Esophagus squamous epithelium (tissue), 5 donors: ENCODE measurements around the gene SLC39A3. TPM values are rescaled to one million over a fixed set of nuclear protein-coding genes. Genes with fewer than 3 reads are reported as not detected.

Source experiments
- DNase-seq: peaks from one replicate; lab custom pipeline; 2025; lab: John Stamatoyannopoulos, UW
- H3K27ac ChIP-seq, 4 donors: fragments of 200-600 bp; sonication (generic); one replicate each; pipeline ENCODE4 v1.5.1; 2016 to 2019; ENCODE audit warnings: mild to moderate bottlenecking in 1 of 4
- H3K27me3 ChIP-seq, 4 donors: fragments of 200-600 bp; sonication (generic); 1 replicate in 3 of 4; 2 replicates in 1 of 4; pipeline versions ENCODE4 v1.5.1 to v1.6.0; 2017 to 2021; ENCODE audit warnings: antibody characterized with exemption in 1 of 4
- H3K36me3 ChIP-seq, 3 donors: fragments of 200-600 bp; sonication (generic); one replicate each; pipeline ENCODE4 v1.5.1; 2016 to 2019
- H3K4me1 ChIP-seq, 3 donors: fragments of 200-600 bp; sonication (generic); one replicate each; pipeline ENCODE4 v1.5.1; 2017 to 2019
- H3K4me3 ChIP-seq, 4 donors: fragments of 200-600 bp; sonication (generic); 1 replicate in 3 of 4; 2 replicates in 1 of 4; pipeline ENCODE4 v1.5.1; 2016 to 2019; ENCODE audit warnings: mild to moderate bottlenecking in 2 of 4, moderate library complexity in 1 of 4
- H3K9me3 ChIP-seq, 3 donors: fragments of 200-600 bp; sonication (generic); one replicate each; pipeline ENCODE4 v1.5.1; 2016 to 2019
- POLR2A ChIP-seq, 4 donors: fragments of 450-650 bp; IDR thresholded peaks; one replicate each; pipeline ENCODE4 v1.6.1; 2017; ENCODE audit warnings: antibody characterized with exemption in 4 of 4, mild to moderate bottlenecking in 4 of 4, moderate library complexity in 3 of 4
- WGBS, 2 donors: methylation state at CpG; one replicate each; pipeline ENCODE4 v1.1.5; 2018; 5-methylcytosine and 5-hydroxymethylcytosine counted together
- intact Hi-C: fragments of 100-400 bp; cut with DNase I; formaldehyde crosslinking; loops from one replicate; pipeline ENCODE4 v1.15.0; 2022
- total RNA-seq, 4 donors: library from RNA; depleted of rRNA; stranded (reverse); fragments of >200 nt; gene quantifications; one replicate each; pipeline ENCODE4 v1.1.0, GENCODE V29; 2016
- TF ChIP-seq, protein P1 (sequence below), 6 experiments: fragments of 450-650 bp in 4 of 6; fragments of 200-600 bp in 2 of 6; sonication (generic) in 2 of 6; IDR thresholded peaks; one replicate each; pipeline ENCODE4 v1.5.1; 2016 to 2019; ENCODE audit warnings: antibody characterized with exemption in 6 of 6, mild to moderate bottlenecking in 4 of 6, moderate library complexity in 4 of 6
- donor health status: DM: yes; HTN: yes; CAD: no.

The SLC39A3 gene
- total RNA-seq, 4 donors from 2014 or later: 14.8 to 22.1 (median 20.7) TPM

DNA sequence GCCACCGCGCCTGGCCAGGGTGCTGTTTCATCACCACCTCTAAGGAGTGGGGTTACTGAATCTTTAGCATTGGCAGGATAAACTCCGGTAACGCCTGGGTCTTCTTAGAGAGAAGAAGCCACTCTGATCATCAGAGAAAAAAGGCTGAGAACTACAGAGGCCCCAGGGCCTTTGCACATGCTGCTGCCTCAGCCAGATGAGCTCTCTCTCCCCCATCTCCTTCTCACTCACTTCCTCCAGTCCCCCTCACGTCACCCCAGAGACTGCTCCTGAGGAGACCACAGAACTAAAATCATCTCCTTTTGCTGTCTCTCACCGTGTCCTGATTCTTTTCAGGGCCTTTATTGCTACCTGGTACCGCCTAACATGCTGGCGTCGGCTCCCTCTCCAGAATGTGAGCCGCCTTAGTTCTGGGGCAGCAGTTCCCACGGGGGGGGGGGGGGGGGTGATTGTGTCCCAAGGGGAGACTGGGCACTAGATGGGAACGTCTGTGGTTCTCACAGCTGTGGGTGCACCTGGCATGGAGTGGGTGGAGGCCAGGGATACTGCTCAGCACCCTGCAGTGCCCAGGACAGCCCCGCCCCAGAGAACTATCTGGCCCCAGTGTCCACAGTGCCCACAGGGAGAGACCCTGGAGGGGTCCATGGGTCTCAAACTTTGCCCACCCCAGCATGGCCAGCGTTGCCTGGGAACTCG lies 13.5 kb downstream of the SLC39A3 start:
- Histone ChIP-seq H3K27me3 (peaks cover 0 to 74% (median 1%) of the 10 kb centered on the region in 4 donors), H3K36me3 (no peaks in the 10 kb centered on the region), H3K4me1 (peaks cover 17 to 32% (median 18%) of the 10 kb centered on the region in 3 donors), H3K27ac (no peak overlapping the region), H3K4me3 (no peak overlapping the region), H3K9me3 (no peaks in the 10 kb centered on the region)
- intact Hi-C loops: no loop called here
- WGBS, 2 donors: 68 to 79% methylated on average over 5 of the region's 15 CpGs
- TF ChIP-seq POLR2A (IDR thresholded peaks at IDR 0.05): no peak
- TF ChIP-seq, protein P1, sequence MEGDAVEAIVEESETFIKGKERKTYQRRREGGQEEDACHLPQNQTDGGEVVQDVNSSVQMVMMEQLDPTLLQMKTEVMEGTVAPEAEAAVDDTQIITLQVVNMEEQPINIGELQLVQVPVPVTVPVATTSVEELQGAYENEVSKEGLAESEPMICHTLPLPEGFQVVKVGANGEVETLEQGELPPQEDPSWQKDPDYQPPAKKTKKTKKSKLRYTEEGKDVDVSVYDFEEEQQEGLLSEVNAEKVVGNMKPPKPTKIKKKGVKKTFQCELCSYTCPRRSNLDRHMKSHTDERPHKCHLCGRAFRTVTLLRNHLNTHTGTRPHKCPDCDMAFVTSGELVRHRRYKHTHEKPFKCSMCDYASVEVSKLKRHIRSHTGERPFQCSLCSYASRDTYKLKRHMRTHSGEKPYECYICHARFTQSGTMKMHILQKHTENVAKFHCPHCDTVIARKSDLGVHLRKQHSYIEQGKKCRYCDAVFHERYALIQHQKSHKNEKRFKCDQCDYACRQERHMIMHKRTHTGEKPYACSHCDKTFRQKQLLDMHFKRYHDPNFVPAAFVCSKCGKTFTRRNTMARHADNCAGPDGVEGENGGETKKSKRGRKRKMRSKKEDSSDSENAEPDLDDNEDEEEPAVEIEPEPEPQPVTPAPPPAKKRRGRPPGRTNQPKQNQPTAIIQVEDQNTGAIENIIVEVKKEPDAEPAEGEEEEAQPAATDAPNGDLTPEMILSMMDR (IDR thresholded peaks at IDR 0.05): no peak
- DNase-seq: no peak

DNA sequence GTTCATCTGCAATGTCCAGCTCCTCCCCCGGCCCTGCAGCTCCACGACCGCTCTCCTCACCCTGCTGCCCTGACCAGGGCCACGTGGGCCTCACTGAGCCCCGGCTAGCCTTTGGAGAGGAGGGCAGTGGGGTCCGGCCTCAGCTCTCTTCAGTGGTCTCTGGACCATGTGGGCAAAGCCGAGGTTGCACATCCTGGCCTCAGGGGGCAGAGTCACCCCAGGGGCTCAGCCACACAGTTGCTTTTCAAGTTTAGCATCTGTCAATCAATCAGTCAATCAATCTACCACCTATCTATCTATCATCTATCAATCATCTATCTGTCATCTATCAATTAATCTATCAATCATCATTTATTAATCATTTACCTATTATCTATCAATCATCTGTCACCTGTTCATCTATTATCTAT lies 15.7 kb downstream of the SLC39A3 start:
- intact Hi-C loops: no loop called here
- peaks cover 29 to 50% (median 29%) of the 10 kb centered on the region in 3 donors for H3K4me1 ChIP-seq
- no peaks in the 10 kb centered on the region for H3K36me3 ChIP-seq

DNA sequence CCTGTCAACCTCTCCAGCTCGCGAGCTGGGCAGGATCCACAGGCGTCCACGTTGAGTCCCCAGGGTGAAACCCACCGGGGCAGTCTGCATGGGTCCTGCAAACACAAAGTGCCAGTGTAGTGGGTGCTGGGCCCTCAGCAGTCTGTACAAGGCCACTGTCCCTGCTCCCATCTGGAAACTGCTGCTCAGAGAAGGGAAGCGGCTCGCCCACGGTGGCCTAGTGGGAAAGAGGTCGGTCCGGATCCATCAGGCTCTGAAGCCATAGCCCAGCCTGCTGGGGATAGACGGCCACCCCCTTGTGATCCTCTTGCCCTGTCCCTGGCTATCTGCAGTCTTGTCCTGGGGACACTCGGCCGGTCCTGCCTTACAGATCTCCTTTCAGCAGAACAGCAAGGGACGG lies 16.1 kb downstream of the SLC39A3 start:
- peaks cover 29 to 50% (median 29%) of the 10 kb centered on the region in 3 donors for H3K4me1 ChIP-seq
- TF ChIP-seq, protein P1 (IDR thresholded peaks at IDR 0.05): no peak
- no peak for TF ChIP-seq POLR2A (IDR thresholded peaks at IDR 0.05)
- no peaks in the 10 kb centered on the region for H3K36me3 ChIP-seq
- 58 to 79% methylated on average over 5 to 6 of the region's 14 CpGs for WGBS, 2 donors
- H3K27me3 ChIP-seq: peaks cover 0 to 96% (median 10%) of the 10 kb centered on the region in 4 donors
- no peak overlapping the region for H3K4me3 ChIP-seq
- DNase-seq: no peak
- no peaks in the 10 kb centered on the region for H3K9me3 ChIP-seq
- H3K27ac ChIP-seq: peak overlapping the region in 2 of 4 donors; percentile 50 to 60
- intact Hi-C loops: no loop called here

More for the DNA sequence above, 15.7 kb downstream of the SLC39A3 start:
- 78 to 100% methylated on average over 1 to 2 of the region's 7 CpGs for WGBS, 2 donors
- no peak overlapping the region for H3K4me3 ChIP-seq
- H3K27me3 ChIP-seq: peaks cover 0 to 94% (median 10%) of the 10 kb centered on the region in 4 donors
- TF ChIP-seq POLR2A (IDR thresholded peaks at IDR 0.05): no peak
- TF ChIP-seq, protein P1 (IDR thresholded peaks at IDR 0.05): no peak
- H3K9me3 ChIP-seq: no peaks in the 10 kb centered on the region
- peak overlapping the region in 1 of 4 donors; percentile 50 for H3K27ac ChIP-seq
- no peak for DNase-seq

DNA sequence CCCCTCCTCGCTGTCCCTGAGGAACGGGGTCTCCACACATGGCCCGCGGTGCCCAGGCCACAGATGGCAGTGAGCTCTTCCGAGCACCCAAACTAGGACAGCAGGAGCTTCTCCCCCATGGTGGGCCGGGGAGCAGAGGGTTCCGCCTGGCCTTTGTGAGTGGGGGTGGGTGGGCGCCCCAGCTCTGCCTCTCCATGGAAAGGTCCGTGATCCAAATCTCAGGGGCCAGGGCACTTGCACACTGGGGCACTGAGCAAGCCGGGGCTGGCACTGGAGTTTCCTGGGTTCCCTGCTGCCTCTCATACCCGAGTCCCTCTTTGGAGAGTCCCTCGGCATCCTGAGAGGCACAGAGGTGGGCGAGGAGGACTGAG lies 16.5 kb downstream of the SLC39A3 start:
- no peak overlapping the region for H3K4me3 ChIP-seq
- WGBS, 2 donors: 43% methylated on average over 5 of the region's 13 CpGs; no CpG with 5 or more reads in 1 of the 2 donors
- H3K36me3 ChIP-seq: no peaks in the 10 kb centered on the region
- peak overlapping the region in 3 of 4 donors; percentile 50 to 62 (median 60) for H3K27ac ChIP-seq
- no peaks in the 10 kb centered on the region for H3K9me3 ChIP-seq
- TF ChIP-seq, protein P1 (IDR thresholded peaks at IDR 0.05): no peak
- no peak for TF ChIP-seq POLR2A (IDR thresholded peaks at IDR 0.05)
- intact Hi-C loops: no loop called here
- DNase-seq: no peak
- H3K27me3 ChIP-seq: peaks cover 0 to 93% (median 10%) of the 10 kb centered on the region in 4 donors
- peaks cover 29 to 50% (median 29%) of the 10 kb centered on the region in 3 donors for H3K4me1 ChIP-seq
